H1 (cell line): ENCODE results near the gene CASR. TPM values are rescaled to one million over a fixed set of nuclear protein-coding genes. Genes with fewer than 3 reads are reported as not detected.

Experiments
- CTCF ChIA-PET: fragments of 300-600 bp; sonication (Branson Sonifier 250); formaldehyde crosslinking; loops from one replicate; lab custom pipeline; 2021; ENCODE audit not compliant: partially characterized antibody; lab: Charles Lee
- POLR2A ChIA-PET: fragments of 300-600 bp; sonication (Branson Sonifier 250); formaldehyde crosslinking; loops from one replicate; lab custom pipeline; 2021; ENCODE audit warnings: inconsistent platforms; ENCODE audit not compliant: partially characterized antibody; lab: Charles Lee
- DNase-seq, 2 experiments: peaks; one replicate each; pipeline versions ENCODE4 v3.0.0 to v3.0.0-alpha.2; 2010 to 2022; ENCODE audit warnings: low spot score in 2 of 2, low read depth in 1 of 2, mixed read lengths in 1 of 2
- FAIRE-seq: peaks from 2 replicates; lab custom pipeline; 2011; peaks lifted over from hg19 to GRCh38; lab: Jason Lieb, UNC
- H2AFZ ChIP-seq: 2 replicates; pipeline ENCODE4 v1.8.1; 2012; ENCODE audit warnings: low read length, inconsistent platforms
- H2AK5ac ChIP-seq: 2 replicates; pipeline ENCODE4 v1.6.1; 2013; ENCODE audit warnings: low read depth, low read length
- H2BK120ac ChIP-seq: replicated peaks from 2 replicates; pipeline ENCODE3; 2013; ENCODE audit warnings: low read depth, low read length, inconsistent platforms
- H2BK12ac ChIP-seq: 2 replicates; pipeline ENCODE4 v1.6.1; 2013; ENCODE audit warnings: low read depth, low read length
- H2BK15ac ChIP-seq: 2 replicates; pipeline ENCODE4 v1.6.1; 2013; ENCODE audit warnings: low read length
- H2BK20ac ChIP-seq: 2 replicates; pipeline ENCODE4 v1.6.1; 2013; ENCODE audit warnings: low read length
- H2BK5ac ChIP-seq: 2 replicates; pipeline ENCODE4 v1.6.1; 2013; ENCODE audit warnings: low read depth, low read length
- H3K14ac ChIP-seq: 2 replicates; pipeline ENCODE4 v1.6.1; 2013; ENCODE audit warnings: inconsistent platforms; ENCODE audit not compliant: insufficient read length
- H3K18ac ChIP-seq: 2 replicates; pipeline ENCODE4 v1.6.1; 2013; ENCODE audit warnings: low read length; ENCODE audit errors: extremely low read depth
- H3K23ac ChIP-seq: 2 replicates; pipeline ENCODE4 v1.6.1; 2013; ENCODE audit warnings: inconsistent platforms; ENCODE audit not compliant: insufficient read length
- H3K23me2 ChIP-seq: 2 replicates; pipeline ENCODE4 v1.6.1; 2013; ENCODE audit warnings: low read depth, low read length
- H3K27ac ChIP-seq: 2 replicates; pipeline ENCODE4 v1.6.1; 2011; ENCODE audit warnings: low read depth, low read length, inconsistent platforms
- H3K27me3 ChIP-seq, 4 experiments: replicated peaks in 1 of 4; 1 replicate in 1 of 4; 2 replicates in 3 of 4; pipeline versions ENCODE4 v1.6.1 to v1.8.1; 2011 to 2013; ENCODE audit warnings: low read length in 3 of 4, mild to moderate bottlenecking in 3 of 4, inconsistent platforms in 2 of 4, mixed read lengths in 2 of 4, moderate library complexity in 1 of 4; ENCODE audit not compliant: control insufficient read depth in 3 of 4, insufficient read depth in 3 of 4; ENCODE audit errors: extremely low read depth in 1 of 4
- H3K36me3 ChIP-seq, 4 experiments: 2 replicates each; pipeline versions ENCODE4 v1.6.1 to v1.8.1; 2011 to 2013; ENCODE audit warnings: mild to moderate bottlenecking in 4 of 4, low read length in 3 of 4, moderate library complexity in 2 of 4, control low read depth in 1 of 4, inconsistent platforms in 1 of 4; ENCODE audit not compliant: insufficient read depth in 4 of 4, control insufficient read depth in 2 of 4
- H3K4ac ChIP-seq: replicated peaks from 2 replicates; pipeline ENCODE3; 2013; ENCODE audit warnings: low read length, low read depth, mixed read lengths, inconsistent platforms; ENCODE audit not compliant: insufficient read length
- H3K4me1 ChIP-seq, 4 experiments: replicated peaks in 1 of 4; 1 replicate in 1 of 4; 2 replicates in 3 of 4; pipeline versions ENCODE4 v1.6.1 to v1.8.1; 2011 to 2013; ENCODE audit warnings: low read length in 3 of 4, inconsistent platforms in 2 of 4, mixed read lengths in 1 of 4; ENCODE audit not compliant: insufficient read depth in 4 of 4, control insufficient read depth in 3 of 4
- H3K4me2 ChIP-seq, 2 experiments: 2 replicates each; pipeline versions ENCODE4 v1.6.1 to v1.8.1; 2011 to 2013; ENCODE audit warnings: low read depth in 2 of 2, low read length in 2 of 2, control low read depth in 1 of 2, inconsistent platforms in 1 of 2, mild to moderate bottlenecking in 1 of 2; ENCODE audit not compliant: insufficient read depth in 1 of 2
- H3K4me3 ChIP-seq, 4 experiments: fragments of 200-600, 300-600 bp in 1 of 4; sonication (generic), shearing (Covaris generic), sonication (Bioruptor Twin) in 1 of 4; 2 replicates each; pipeline versions ENCODE4 v1.5.1 to v1.8.1; 2011 to 2016; ENCODE audit warnings: low read length in 4 of 4, low read depth in 3 of 4, control low read depth in 2 of 4, inconsistent platforms in 2 of 4, mild to moderate bottlenecking in 2 of 4, mixed read lengths in 1 of 4, moderate library complexity in 1 of 4; ENCODE audit not compliant: insufficient read depth in 2 of 4; ENCODE audit errors: extremely low read depth in 1 of 4
- H3K56ac ChIP-seq: replicated peaks from 2 replicates; pipeline ENCODE3; 2013; ENCODE audit warnings: low read depth, mild to moderate bottlenecking, mixed read lengths, low read length, inconsistent platforms; ENCODE audit not compliant: insufficient read length
- H3K79me1 ChIP-seq: 2 replicates; pipeline ENCODE4 v1.6.1; 2013; ENCODE audit warnings: low read depth, low read length, control low read depth
- H3K79me2 ChIP-seq, 2 experiments: 2 replicates each; pipeline versions ENCODE4 v1.6.1 to v1.8.1; 2012 to 2013; ENCODE audit warnings: low read length in 2 of 2, mild to moderate bottlenecking in 2 of 2, inconsistent platforms in 1 of 2; ENCODE audit not compliant: insufficient read depth in 2 of 2, control insufficient read depth in 1 of 2
- H3K9ac ChIP-seq, 4 experiments: replicated peaks in 1 of 4; 1 replicate in 1 of 4; 2 replicates in 3 of 4; pipeline versions ENCODE4 v1.6.1 to v1.8.1; 2011 to 2013; ENCODE audit warnings: low read depth in 3 of 4, low read length in 3 of 4, control low read depth in 2 of 4, mild to moderate bottlenecking in 2 of 4, moderate library complexity in 2 of 4, inconsistent platforms in 1 of 4; ENCODE audit errors: extremely low read depth in 1 of 4
- H3K9me3 ChIP-seq, 2 experiments: 2 replicates each; pipeline versions ENCODE4 v1.6.1 to v1.8.1; 2012 to 2013; ENCODE audit warnings: mild to moderate bottlenecking in 2 of 2, moderate library complexity in 2 of 2, control low read depth in 1 of 2, inconsistent platforms in 1 of 2, low read depth in 1 of 2, low read length in 1 of 2, mixed read lengths in 1 of 2; ENCODE audit not compliant: insufficient read depth in 2 of 2
- H4K20me1 ChIP-seq, 2 experiments: replicated peaks in 1 of 2; 2 replicates each; pipeline versions ENCODE3 to v1.8.1; 2011 to 2013; ENCODE audit warnings: inconsistent platforms in 2 of 2, low read length in 2 of 2, mild to moderate bottlenecking in 1 of 2; ENCODE audit not compliant: insufficient read depth in 2 of 2, control insufficient read depth in 1 of 2
- H4K5ac ChIP-seq: 2 replicates; pipeline ENCODE4 v1.6.1; 2013; ENCODE audit warnings: low read length, low read depth, mixed read lengths, inconsistent platforms; ENCODE audit not compliant: insufficient read length
- H4K8ac ChIP-seq: 2 replicates; pipeline ENCODE4 v1.8.0; 2013; ENCODE audit warnings: mild to moderate bottlenecking, moderate library complexity, low read length, inconsistent platforms; ENCODE audit not compliant: insufficient read depth; ENCODE audit errors: extremely low read depth
- H4K91ac ChIP-seq: replicated peaks from 2 replicates; pipeline ENCODE3; 2013; ENCODE audit warnings: low read length, mixed read lengths, inconsistent platforms; ENCODE audit not compliant: insufficient read length
- CTCF ChIP-seq, 3 experiments: IDR thresholded peaks; 1 replicate in 2 of 3; 2 replicates in 1 of 3; pipeline versions ENCODE4 v1.5.1 to v1.6.1; 2011; ENCODE audit warnings: low read length in 3 of 3, mild to moderate bottlenecking in 3 of 3, inconsistent platforms in 2 of 3, low read depth in 1 of 3, moderate library complexity in 1 of 3; ENCODE audit not compliant: insufficient read depth in 1 of 3; ENCODE audit errors: control extremely low read depth in 1 of 3
- GABPA ChIP-seq: IDR thresholded peaks from 2 replicates; pipeline ENCODE4 v1.6.1; 2011; ENCODE audit warnings: mild to moderate bottlenecking, low read length, moderate library complexity, borderline replicate concordance; ENCODE audit not compliant: insufficient read depth
- KDM1A ChIP-seq: fragments of 200-600, 300-600 bp; sonication (generic); IDR thresholded peaks from 2 replicates; pipeline ENCODE4 v1.7.1; 2016; ENCODE audit warnings: mild to moderate bottlenecking, low read length, borderline replicate concordance
- NANOG ChIP-seq: IDR thresholded peaks from 2 replicates; pipeline ENCODE4 v1.6.1; 2011; ENCODE audit warnings: low read length, low read depth, mild to moderate bottlenecking, inconsistent platforms; ENCODE audit not compliant: insufficient read depth, poor library complexity, severe bottlenecking
- RAD21 ChIP-seq, 2 experiments: IDR thresholded peaks in 1 of 2; conservative IDR thresholded peaks in 1 of 2; 2 replicates each; pipeline ENCODE4 v1.6.1; 2011; ENCODE audit warnings: low read depth in 2 of 2, low read length in 2 of 2, improper control_type of control experiment in 1 of 2, inconsistent platforms in 1 of 2, mild to moderate bottlenecking in 1 of 2, moderate library complexity in 1 of 2
- SRF ChIP-seq: IDR thresholded peaks from 2 replicates; pipeline ENCODE4 v1.6.1; 2011; ENCODE audit warnings: mild to moderate bottlenecking, low read depth, low read length, moderate library complexity
- whole genome bisulfite sequencing, 2 experiments: shearing (Covaris generic) in 1 of 2; methylation state at CpG; one replicate each; pipeline versions ENCODE4 v1.1.6 to v1.1.7; 2013 to 2015; ENCODE audit warnings: low lambda C conversion rate in 2 of 2, mixed read lengths in 2 of 2, inconsistent platforms in 1 of 2, low coverage in 1 of 2, missing lambda C conversion rate in 1 of 2; ENCODE audit not compliant: insufficient replicate concordance in 2 of 2, insufficient coverage in 1 of 2, insufficient read length in 1 of 2; ENCODE audit errors: extremely low coverage in 1 of 2, missing lambda C conversion rate in 1 of 2; 5-methylcytosine and 5-hydroxymethylcytosine counted together
- polyA plus RNA-seq, 7 experiments: library from polyadenylated mRNA; depleted of rRNA in 3 of 7; stranded (reverse) in 5 of 7; unstranded in 2 of 7; fragments of >200 nt in 5 of 7; fragments of 200-250 nt in 2 of 7; gene quantifications; 1 replicate in 5 of 7; 2 replicates in 1 of 7; 4 replicates in 1 of 7; pipeline versions ENCODE4 v1.2.1 to v1.2.3, GENCODE V29; 2011 to 2013; ENCODE audit warnings: missing spikeins in 2 of 7, mixed read lengths in 2 of 7
- total RNA-seq: library from RNA; stranded (reverse); fragmentation: NEBNext Ultra II Directional; extraction: Animal tissue kit (Norgen Biotek cat#: 25700); gene quantifications from 2 replicates; pipeline ENCODE4 v1.2.1, GENCODE V29; 2021

CASR gene
- total and polyA plus RNA-seq, 2 of the 8 experiments (the other 6 are each of a cell fraction or from before 2014, with no cell fraction given): 0.36 to 0.58 TPM

DNA sequence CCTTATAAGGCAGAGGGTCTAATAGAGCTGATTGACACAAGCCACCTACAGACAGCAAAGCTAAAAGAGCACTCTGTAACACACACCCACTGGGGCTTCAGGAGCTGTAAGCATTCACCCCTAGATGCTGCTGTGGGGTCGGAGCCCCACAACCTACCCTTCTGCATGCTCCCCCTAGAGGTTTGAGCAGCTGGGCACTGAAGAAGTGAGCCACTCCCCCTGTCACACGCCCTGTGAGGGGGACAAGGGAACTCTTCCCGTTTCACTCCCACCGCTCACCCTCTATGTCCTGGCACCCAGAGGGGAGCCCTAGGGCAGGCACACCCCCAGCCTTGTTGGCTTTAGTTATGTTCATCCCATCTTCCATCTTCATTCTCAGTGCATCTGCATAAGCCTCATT, 132.2 kb downstream of the CASR start:
- no peaks in the 10 kb centered on the region for H3K79me2 ChIP-seq
- no peak overlapping the region for H4K8ac ChIP-seq
- no peaks in the 10 kb centered on the region for H4K20me1 ChIP-seq
- H2BK20ac ChIP-seq: no peak overlapping the region
- no peak overlapping the region for H3K56ac ChIP-seq
- ChIA-PET CTCF (interaction anchor here (1.0 to 5.5 kb wide), 8 partner anchors 9 to 214 kb away, joined by 3 to 25 read pairs (median 8); no protein-coding TSS in a partner anchor), POLR2A (interaction anchor here (1.2 kb wide), 1 partner anchor 13 kb away, joined by 4 read pairs; no protein-coding TSS in a partner anchor)
- no peak overlapping the region for H3K18ac ChIP-seq
- H3K23ac ChIP-seq: no peak overlapping the region
- peaks cover 0 to 3% (median 1%) of the 10 kb centered on the region in 4 experiments; a peak in 3 of 7 replicates for H3K4me1 ChIP-seq
- no peak overlapping the region for H2BK12ac ChIP-seq
- H3K4ac ChIP-seq: no peak overlapping the region
- peak; percentile 60 for FAIRE-seq
- TF ChIP-seq RAD21 (IDR thresholded peaks at IDR 0.05 in 1 of 2, conservative IDR thresholded peaks at IDR 0.05 in 1 of 2; ENCODE audit: low read depth in 2 of 2, low read length in 2 of 2) (peak; percentile 4 to 7; a peak in 1 of 4 replicates), GABPA (no peak), SRF (peak; percentile 43; the same call in 1 of the 2 replicates), KDM1A (peak; percentile 37; the same call in 1 of the 2 replicates), CTCF (IDR thresholded peaks at IDR 0.05; ENCODE audit: control extremely low read depth in 1 of 3, insufficient read depth in 1 of 3, low read depth in 1 of 3, low read length in 3 of 3) (peak; percentile 29 to 70 (median 55); a peak in 3 of 4 replicates), NANOG (no peak)
- peak overlapping the region; percentile 38 to 59; a peak in 3 of 4 replicates for H3K4me2 ChIP-seq
- H2AK5ac ChIP-seq: no peak overlapping the region
- no peaks in the 10 kb centered on the region for H3K79me1 ChIP-seq
- 0 out of 2 replicates have a peak, but pooled peaks cover 2% of the 10 kb centered on the region for H3K23me2 ChIP-seq
- H4K91ac ChIP-seq: no peak overlapping the region
- no peaks in the 10 kb centered on the region for H3K36me3 ChIP-seq
- no peak overlapping the region for H2BK15ac ChIP-seq
- no peak overlapping the region for H3K27ac ChIP-seq
- peak; percentile 17 to 71 for DNase-seq
- no peak overlapping the region for H3K9ac ChIP-seq
- 20% methylated on average over 4 of the region's 4 CpGs; no CpG with 5 or more reads in 1 of the 2 experiments for WGBS, 2 experiments
- no peak overlapping the region for H4K5ac ChIP-seq
- H2BK120ac ChIP-seq: no peak overlapping the region
- peak overlapping the region in 2 of 4 experiments; percentile 6 to 40; a peak in 3 of 8 replicates for H3K4me3 ChIP-seq
- H2AFZ ChIP-seq: peak overlapping the region; percentile 98
- H2BK5ac ChIP-seq: no peak overlapping the region
- no peak overlapping the region for H3K14ac ChIP-seq
- H3K9me3 ChIP-seq: peaks cover 0 to 5% of the 10 kb centered on the region in 2 experiments; a peak in 1 of 4 replicates
- H3K27me3 ChIP-seq: no peaks in the 10 kb centered on the region; a peak in 1 of 7 replicates
